GM19372 (cell line): ENCODE measurements around the gene TMPO.
A peak's percentile ranks its signal among the peaks of the same experiment; 100 is the strongest.
"Not testable (repeated sequence)": the region's sequence is repeated elsewhere in the genome, so short reads cannot be mapped to it uniquely, and the experiment has no call there.

Experiments
- ATAC-seq: cut with Tn5 transposase; IDR thresholded peaks from one replicate; pipeline ENCODE4 v1.9.1; 2021; ENCODE audit warnings: mild to moderate bottlenecking, low read depth, moderate library complexity; ENCODE audit not compliant: unreplicated experiment

The TMPO gene

GRCh38 chr12:98576795-98577194, 61.4 kb downstream of the TMPO start:
- not testable (repeated sequence) for ATAC-seq

GRCh38 chr12:98578392-98578791, 63.0 kb downstream of the TMPO start:
- no peak for ATAC-seq

GRCh38 chr12:98578821-98579220, 63.4 kb downstream of the TMPO start:
- ATAC-seq, result no peak

- no peak for ATAC-seq
Observed at GRCh38 chr12:98579347-98579746, 64.0 kb downstream of the TMPO start.

GRCh38 chr12:98579835-98580234, 64.4 kb downstream of the TMPO start:
- ATAC-seq, result no peak

- ATAC-seq, result no peak
Observed at GRCh38 chr12:98580695-98581094, 65.3 kb downstream of the TMPO start.

GRCh38 chr12:98581101-98581500, 65.7 kb downstream of the TMPO start:
- ATAC-seq, result no peak

- no peak for ATAC-seq
Observed at GRCh38 chr12:98582093-98582492, 66.7 kb downstream of the TMPO start.

- no peak for ATAC-seq
Observed at GRCh38 chr12:98587084-98587483, 71.7 kb downstream of the TMPO start.

- ATAC-seq, result no peak
Observed at GRCh38 chr12:98591209-98591608, 75.8 kb downstream of the TMPO start.

- ATAC-seq, result no peak
Observed at GRCh38 chr12:98592825-98593322, 77.5 kb downstream of the TMPO start.

- peak; percentile 99 for ATAC-seq
Observed at GRCh38 chr12:98593351-98594049, 78.1 kb downstream of the TMPO start, which contains the start of gene SLC25A3. Gene SLC25A3, plus strand, starts transcription at chr12:98593686. Its CDS starts 293 bp downstream, at chr12:98593979.

- ATAC-seq, result no peak
Observed at GRCh38 chr12:98594050-98594835, 78.9 kb downstream of the TMPO start.

GRCh38 chr12:98595243-98595988, 80.0 kb downstream of the TMPO start:
- ATAC-seq, result no peak

GRCh38 chr12:98597313-98597712, 81.9 kb downstream of the TMPO start:
- not testable (repeated sequence) for ATAC-seq
